Endodermal cell (in vitro differentiated cells): ENCODE data around the gene SYCP2L. TPM values are rescaled to one million over a fixed set of nuclear protein-coding genes. Genes with fewer than 3 reads are reported as not detected.

Source experiments
- DNase-seq: peaks from one replicate; pipeline ENCODE4 v3.0.0-alpha.2; 2017
- H3K27ac ChIP-seq: 2 replicates; pipeline ENCODE4 v1.5.1; 2013; ENCODE audit warnings: mild to moderate bottlenecking, low read depth, low read length, moderate library complexity
- H3K27me3 ChIP-seq: 2 replicates; pipeline ENCODE4 v1.6.1; 2013; ENCODE audit warnings: mild to moderate bottlenecking, low read length, moderate library complexity; ENCODE audit not compliant: insufficient read depth, control insufficient read depth, poor library complexity, severe bottlenecking
- H3K36me3 ChIP-seq: 2 replicates; pipeline ENCODE4 v1.7.0; 2013; ENCODE audit warnings: mild to moderate bottlenecking, low read length, moderate library complexity; ENCODE audit not compliant: control insufficient read depth, insufficient read depth
- H3K4me1 ChIP-seq: one replicate; pipeline ENCODE4 v1.7.0; 2013; ENCODE audit warnings: low read length; ENCODE audit not compliant: control insufficient read depth, insufficient read depth
- H3K4me3 ChIP-seq: 2 replicates; pipeline ENCODE4 v1.5.1; 2013; ENCODE audit warnings: mild to moderate bottlenecking, low read length, moderate library complexity
- H3K9ac ChIP-seq: 2 replicates; pipeline ENCODE4 v1.6.1; 2013; ENCODE audit warnings: mild to moderate bottlenecking, low read length, moderate library complexity; ENCODE audit not compliant: poor library complexity, severe bottlenecking; ENCODE audit errors: extremely low read depth
- H3K9me3 ChIP-seq: 2 replicates; pipeline ENCODE4 v1.6.1; 2013; ENCODE audit warnings: mild to moderate bottlenecking, low read length, moderate library complexity; ENCODE audit not compliant: control insufficient read depth
- H3K27ac Mint-ChIP-seq: 2 replicates; pipeline ENCODE4 v1.8.0; 2020; ENCODE audit warnings: mixed read lengths
- H3K27me3 Mint-ChIP-seq: 2 replicates; pipeline ENCODE4 v1.8.0; 2021; ENCODE audit warnings: mild to moderate bottlenecking, mixed read lengths; ENCODE audit not compliant: insufficient read depth
- H3K36me3 Mint-ChIP-seq: 2 replicates; pipeline ENCODE4 v1.8.0; 2020; ENCODE audit warnings: low read depth, mixed read lengths
- H3K4me1 Mint-ChIP-seq: 2 replicates; pipeline ENCODE4 v1.8.0; 2020; ENCODE audit warnings: mixed read lengths
- H3K4me3 Mint-ChIP-seq: 2 replicates; pipeline ENCODE4 v1.8.0; 2020; ENCODE audit warnings: mild to moderate bottlenecking, moderate library complexity, mixed read lengths
- H3K9me3 Mint-ChIP-seq: 2 replicates; pipeline ENCODE4 v1.8.0; 2020; ENCODE audit warnings: mild to moderate bottlenecking, mixed read lengths
- CTCF ChIP-seq: fragments of 200-600 bp; sonication (generic); conservative IDR thresholded peaks from 2 replicates; pipeline ENCODE4 v1.5.0; 2021; ENCODE audit warnings: antibody characterized with exemption, mild to moderate bottlenecking
- WGBS, 2 experiments: methylation state at CpG; one replicate each; pipeline versions ENCODE4 v1.1.5 to v1.1.7; 2013; ENCODE audit warnings: missing lambda C conversion rate in 2 of 2, mixed read lengths in 1 of 2; ENCODE audit not compliant: insufficient coverage in 1 of 2, insufficient read length in 1 of 2; 5-methylcytosine and 5-hydroxymethylcytosine counted together
- total RNA-seq, 2 donors: library from RNA; stranded (reverse); fragmentation: NEBNext Ultra II Directional in 1 of 2; extraction: Animal tissue kit (Norgen Biotek cat#: 25700) in 1 of 2; gene quantifications; 2 replicates in 1 of 2; 3 replicates in 1 of 2; pipeline ENCODE4 v1.2.1, GENCODE V29; 2021

The SYCP2L gene
- total RNA-seq, 2 donors from 2014 or later: 4.2 to 12.4 TPM

- H3K4me1 ChIP-seq: no peaks in the 10 kb centered on the region
- no peak overlapping the region for H3K9ac ChIP-seq
- no peak overlapping the region for H3K4me3 ChIP-seq
- Mint-ChIP-seq H3K4me3 (no peak overlapping the region), H3K36me3 (no peaks in the 10 kb centered on the region), H3K27ac (no peak overlapping the region), H3K4me1 (no peaks in the 10 kb centered on the region), H3K27me3 (peaks cover 11% of the 10 kb centered on the region), H3K9me3 (no peaks in the 10 kb centered on the region)
- TF ChIP-seq CTCF: no peak
- DNase-seq: no peak
- no peak overlapping the region for H3K27ac ChIP-seq
- no peaks in the 10 kb centered on the region for H3K36me3 ChIP-seq
- WGBS, 2 experiments: 80 to 82% methylated on average over 1 of the region's 1 CpG
- no peaks in the 10 kb centered on the region for H3K9me3 ChIP-seq
- H3K27me3 ChIP-seq: peaks cover 23% of the 10 kb centered on the region
Observed at GRCh38 chr6:10873374-10873773, 13.5 kb upstream of the SYCP2L start.

GRCh38 chr6:10874207-10874606 lies 12.6 kb upstream of the SYCP2L start:
- H3K4me3 ChIP-seq: no peak overlapping the region
- DNase-seq: peak; percentile 49
- H3K27ac ChIP-seq: no peak overlapping the region
- peak; percentile 46 for TF ChIP-seq CTCF
- H3K36me3 ChIP-seq: no peaks in the 10 kb centered on the region
- WGBS, 2 experiments: 87 to 92% methylated on average over 4 to 6 of the region's 6 CpGs
- Mint-ChIP-seq H3K4me1 (no peaks in the 10 kb centered on the region), H3K9me3 (no peaks in the 10 kb centered on the region), H3K27me3 (peaks cover 17% of the 10 kb centered on the region), H3K36me3 (no peaks in the 10 kb centered on the region), H3K27ac (no peak overlapping the region), H3K4me3 (no peak overlapping the region)
- no peak overlapping the region for H3K9ac ChIP-seq
- H3K27me3 ChIP-seq: peaks cover 30% of the 10 kb centered on the region
- H3K9me3 ChIP-seq: no peaks in the 10 kb centered on the region
- no peaks in the 10 kb centered on the region for H3K4me1 ChIP-seq

- Mint-ChIP-seq H3K4me3 (no peak overlapping the region), H3K4me1 (no peaks in the 10 kb centered on the region), H3K27me3 (peaks cover 25% of the 10 kb centered on the region), H3K36me3 (no peaks in the 10 kb centered on the region), H3K9me3 (no peaks in the 10 kb centered on the region), H3K27ac (no peak overlapping the region)
- Histone ChIP-seq H3K9me3 (no peaks in the 10 kb centered on the region), H3K36me3 (no peaks in the 10 kb centered on the region), H3K9ac (no peak overlapping the region), H3K4me1 (no peaks in the 10 kb centered on the region), H3K27me3 (peaks cover 38% of the 10 kb centered on the region), H3K27ac (no peak overlapping the region), H3K4me3 (no peak overlapping the region)
- no peak for DNase-seq
- WGBS, 2 experiments: 81 to 88% methylated on average over 2 to 4 of the region's 4 CpGs
- no peak for TF ChIP-seq CTCF
Observed at GRCh38 chr6:10875026-10875425, 11.8 kb upstream of the SYCP2L start.
